NCI-H748 (cell line): ENCODE data around the gene BACH2.
"Not testable (repeated sequence)": the region's sequence is repeated elsewhere in the genome, so short reads cannot be mapped to it uniquely, and the experiment has no call there.

Experiments used
- DNase-seq: peaks from one replicate; lab custom pipeline; 2025; ENCODE audit not compliant: unreplicated experiment; lab: John Stamatoyannopoulos, UW

Gene BACH2

DNA sequence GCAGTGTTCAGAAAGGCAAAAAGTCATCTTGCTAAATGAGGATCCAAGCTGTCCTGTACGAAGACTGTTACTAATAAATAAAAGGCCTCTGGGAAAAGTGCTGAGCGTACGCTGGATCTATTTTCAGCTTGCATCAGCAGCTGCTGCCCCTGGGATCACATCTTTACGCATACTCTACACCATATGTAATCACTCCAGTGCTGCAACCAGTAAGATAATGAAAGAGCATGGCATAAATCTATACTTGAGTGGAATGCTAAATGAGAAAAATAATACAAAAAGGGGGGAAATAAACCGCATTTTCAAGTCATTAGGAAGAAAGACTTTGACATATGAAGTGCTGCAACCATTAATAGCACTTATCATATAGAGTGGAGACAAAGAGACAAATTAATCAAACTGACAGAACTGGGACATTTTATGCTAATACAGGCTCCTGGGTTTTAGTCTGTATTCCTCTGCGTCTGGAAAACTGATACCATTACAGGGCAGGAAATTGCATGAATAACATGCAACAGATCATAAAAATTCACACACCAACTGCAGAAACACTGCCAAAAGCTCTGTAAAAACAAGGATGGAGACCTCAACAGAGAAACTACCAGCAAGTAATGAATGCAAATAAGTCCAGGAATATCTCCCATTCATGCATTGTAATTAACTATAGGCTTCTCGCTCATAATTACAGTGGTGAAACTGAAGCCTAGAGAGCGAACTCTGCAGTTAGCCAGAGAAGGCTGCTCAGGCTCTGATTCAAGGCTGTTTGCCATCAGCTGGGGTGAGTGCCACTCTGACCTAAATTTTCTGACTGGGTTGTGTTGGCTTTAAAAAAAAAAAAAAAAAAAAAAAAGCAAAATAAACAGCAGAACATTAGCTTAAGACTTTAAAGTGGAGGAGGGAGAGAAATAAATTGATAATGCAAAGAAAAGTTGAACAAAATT is 318.6 kb downstream of the BACH2 start:
- DNase-seq = no peak

- DNase-seq = no peak
Measured at GRCh38 chr6:89976694-89977020, 320.0 kb downstream of the BACH2 start.

GRCh38 chr6:89975991-89976693 is 320.5 kb downstream of the BACH2 start:
- no peak for DNase-seq

GRCh38 chr6:89975366-89975765 is 321.3 kb downstream of the BACH2 start:
- DNase-seq = no peak

- DNase-seq = no peak
Measured at GRCh38 chr6:89974834-89975233, 321.8 kb downstream of the BACH2 start.

- no peak for DNase-seq
Measured at GRCh38 chr6:89972025-89972381, 324.6 kb downstream of the BACH2 start.

GRCh38 chr6:89971338-89972024 is 325.2 kb downstream of the BACH2 start:
- not testable (repeated sequence) for DNase-seq

- DNase-seq = peak; percentile 59
Measured at GRCh38 chr6:89970609-89971337, 325.9 kb downstream of the BACH2 start.

GRCh38 chr6:89970072-89970471 is 326.6 kb downstream of the BACH2 start:
- no peak for DNase-seq

- DNase-seq = no peak
Measured at GRCh38 chr6:89966913-89967312, 329.7 kb downstream of the BACH2 start.

- DNase-seq = no peak
Measured at GRCh38 chr6:89966228-89966544, 330.5 kb downstream of the BACH2 start.

DNA sequence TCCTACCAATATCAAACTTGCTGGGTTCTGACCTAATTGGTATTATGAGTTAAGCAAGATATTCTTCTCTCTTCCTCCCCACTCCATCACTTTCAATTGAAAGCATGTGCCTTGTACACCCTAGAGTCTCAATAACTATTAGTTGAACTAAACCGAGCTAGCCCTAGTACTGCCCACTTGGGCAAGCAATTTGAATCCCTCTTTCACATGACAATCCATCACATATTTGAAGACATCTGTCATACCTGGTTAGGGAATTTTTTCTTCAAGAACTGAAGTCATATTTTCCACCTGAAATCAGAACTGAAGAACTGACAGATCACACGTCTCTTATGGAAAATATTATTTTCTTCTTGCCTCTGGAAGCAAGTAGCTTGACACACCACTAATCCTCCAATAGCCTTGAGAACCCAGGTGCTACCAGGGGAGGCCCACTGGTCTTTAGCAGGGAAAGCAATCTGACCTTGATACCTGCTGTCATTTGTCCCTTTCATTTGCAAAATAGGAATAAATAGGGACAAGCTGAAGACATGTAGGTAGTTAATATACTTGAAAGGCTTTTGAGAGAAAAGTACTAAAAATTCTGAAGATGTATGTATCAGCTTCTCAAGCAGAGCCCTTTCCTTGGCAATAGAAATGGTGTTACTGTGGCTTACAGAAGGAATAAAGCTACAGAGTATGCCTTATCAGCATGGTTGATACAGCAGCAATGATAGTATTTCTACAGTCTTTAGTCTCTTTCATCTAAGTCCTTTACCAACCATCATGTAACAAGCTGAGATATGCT is 331.0 kb downstream of the BACH2 start:
- no peak for DNase-seq

GRCh38 chr6:89963391-89963790 is 333.3 kb downstream of the BACH2 start:
- DNase-seq = no peak

GRCh38 chr6:89961481-89961880 is 335.2 kb downstream of the BACH2 start:
- no peak for DNase-seq

- no peak for DNase-seq
Measured at GRCh38 chr6:89959883-89960282, 336.8 kb downstream of the BACH2 start.

GRCh38 chr6:89956182-89956581 is 340.5 kb downstream of the BACH2 start:
- no peak for DNase-seq

DNA sequence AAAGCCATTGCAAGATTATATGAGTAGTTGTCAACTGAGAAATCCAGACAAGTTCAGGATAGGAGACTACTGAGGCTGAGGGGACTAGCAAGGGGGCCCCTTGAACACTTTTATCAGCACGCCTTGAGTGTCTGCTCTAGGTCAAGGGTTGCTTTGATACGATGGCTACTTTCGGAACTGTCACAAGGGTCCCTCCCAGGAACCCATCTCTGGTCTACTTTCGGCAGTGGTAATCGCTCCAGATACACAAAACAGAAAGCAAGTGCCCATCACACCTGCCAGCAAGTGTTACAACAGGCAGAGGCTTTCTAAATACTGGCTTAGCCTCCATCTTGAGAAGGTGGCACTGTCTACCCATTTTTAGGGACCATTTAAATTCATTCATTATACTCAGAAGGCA is 341.3 kb downstream of the BACH2 start:
- DNase-seq = no peak

DNA sequence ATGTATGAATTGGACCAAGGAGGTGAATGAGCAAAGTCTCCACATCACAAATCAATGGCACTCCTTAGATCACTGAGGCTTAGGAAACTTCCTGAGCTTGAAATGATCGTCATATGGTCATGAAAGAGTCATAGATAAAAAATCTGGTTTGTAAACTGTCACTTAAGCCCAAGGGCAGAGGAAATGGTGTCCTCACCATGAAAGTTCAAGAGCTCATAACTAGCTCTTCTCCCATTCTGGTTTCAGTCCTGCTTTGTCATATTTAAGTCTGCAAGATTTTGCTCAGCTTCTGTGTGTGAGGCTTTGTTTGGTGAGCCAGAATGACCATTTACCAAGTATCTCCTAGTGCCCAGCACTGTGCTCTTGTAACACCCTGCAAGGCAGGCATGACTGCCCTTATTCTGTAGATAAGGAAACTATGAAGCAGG is 341.9 kb downstream of the BACH2 start:
- DNase-seq = no peak

DNA sequence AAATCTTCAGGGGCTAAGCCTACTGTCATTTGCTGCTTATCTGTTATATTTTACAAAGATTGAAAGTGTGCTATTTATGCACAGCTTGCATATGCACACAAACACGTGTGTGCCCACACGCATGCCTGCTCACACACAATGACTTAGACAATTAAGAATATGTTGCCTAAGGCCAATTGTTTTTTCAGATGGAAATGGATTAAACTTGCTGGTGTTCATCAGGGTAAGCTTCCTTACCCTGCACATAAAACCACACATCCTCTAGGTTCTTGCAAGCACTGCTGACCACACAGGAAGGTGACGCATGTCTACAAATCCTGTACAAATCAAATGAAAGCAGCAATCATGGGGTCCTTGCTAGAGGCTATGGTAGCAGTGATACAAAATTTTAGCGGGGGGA is 344.0 kb downstream of the BACH2 start:
- no peak for DNase-seq

DNA sequence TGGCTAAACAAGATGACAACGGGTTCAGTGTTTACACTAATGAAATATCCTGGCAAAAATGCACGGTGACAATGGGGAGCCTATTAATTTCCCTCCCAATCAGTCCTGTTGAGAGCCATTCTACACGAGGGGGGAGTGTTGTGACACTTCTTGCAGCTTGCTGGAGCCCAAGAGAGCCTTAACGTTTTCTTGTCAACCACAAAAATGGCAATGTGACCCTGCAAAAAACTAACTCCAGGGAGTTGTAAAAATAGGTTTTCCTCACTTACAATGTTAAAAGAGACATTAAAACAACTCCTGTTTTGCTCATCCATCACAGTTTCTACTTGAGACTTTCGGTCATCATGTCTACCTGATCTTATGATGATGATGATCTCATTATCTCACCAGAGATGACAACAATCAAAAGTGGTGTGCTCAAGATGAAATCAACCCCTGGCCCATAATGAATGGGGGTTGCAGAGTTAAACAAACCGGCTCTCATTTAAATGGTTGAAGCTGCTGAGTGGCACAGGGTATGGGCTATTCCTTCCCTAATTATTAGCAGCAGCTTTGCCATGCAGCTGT is 344.5 kb downstream of the BACH2 start:
- peak; percentile 59 for DNase-seq
